Activated T-helper 2 cell treated with anti-CD3 and anti-CD28 coated beads, Interferon-gamma antibody, Interleukin-2, Interleukin-4, amounts not matched to agents 10 μg/mL and 5 μg/mL and 100 μg/mL, durations not matched to agents 14 hours and 24 hours and 36 hours (primary cell): Measurements from ENCODE around the gene LIPC. TPM values are rescaled to one million over a fixed set of nuclear protein-coding genes. Genes with fewer than 3 reads are reported as not detected.

Experiments
- DNase-seq: peaks from one replicate; pipeline ENCODE4 v3.0.0; 2021; ENCODE audit warnings: low spot score
- H3K27ac Mint-ChIP-seq: one replicate; pipeline ENCODE4 v1.8.0; 2021; ENCODE audit warnings: mixed read lengths
- H3K27me3 Mint-ChIP-seq: one replicate; pipeline ENCODE4 v1.8.0; 2021; ENCODE audit warnings: low read depth, mixed read lengths
- H3K36me3 Mint-ChIP-seq: one replicate; pipeline ENCODE4 v1.8.0; 2021; ENCODE audit warnings: low read depth, mixed read lengths
- H3K4me1 Mint-ChIP-seq: one replicate; pipeline ENCODE4 v1.8.0; 2021; ENCODE audit warnings: low read depth, mixed read lengths
- H3K4me3 Mint-ChIP-seq: one replicate; pipeline ENCODE4 v1.8.0; 2021; ENCODE audit warnings: low read depth, mild to moderate bottlenecking, moderate library complexity, mixed read lengths
- H3K9me3 Mint-ChIP-seq: one replicate; pipeline ENCODE4 v1.8.0; 2021; ENCODE audit warnings: mixed read lengths
- intact Hi-C: fragments of 100-400 bp; cut with micrococcal nuclease; formaldehyde crosslinking; loops from one replicate; pipeline ENCODE4 v1.15.1; 2023
- total RNA-seq: library from RNA; stranded (reverse); gene quantifications from 2 replicates; pipeline ENCODE4 v1.2.3, GENCODE V29; 2022

The LIPC gene
- total RNA-seq, 1 donor from 2014 or later: 1.7 TPM

GRCh38 chr15:58527573-58528187, 95.9 kb downstream of the LIPC start:
- no peak overlapping the region for H3K4me3 Mint-ChIP-seq

DNA sequence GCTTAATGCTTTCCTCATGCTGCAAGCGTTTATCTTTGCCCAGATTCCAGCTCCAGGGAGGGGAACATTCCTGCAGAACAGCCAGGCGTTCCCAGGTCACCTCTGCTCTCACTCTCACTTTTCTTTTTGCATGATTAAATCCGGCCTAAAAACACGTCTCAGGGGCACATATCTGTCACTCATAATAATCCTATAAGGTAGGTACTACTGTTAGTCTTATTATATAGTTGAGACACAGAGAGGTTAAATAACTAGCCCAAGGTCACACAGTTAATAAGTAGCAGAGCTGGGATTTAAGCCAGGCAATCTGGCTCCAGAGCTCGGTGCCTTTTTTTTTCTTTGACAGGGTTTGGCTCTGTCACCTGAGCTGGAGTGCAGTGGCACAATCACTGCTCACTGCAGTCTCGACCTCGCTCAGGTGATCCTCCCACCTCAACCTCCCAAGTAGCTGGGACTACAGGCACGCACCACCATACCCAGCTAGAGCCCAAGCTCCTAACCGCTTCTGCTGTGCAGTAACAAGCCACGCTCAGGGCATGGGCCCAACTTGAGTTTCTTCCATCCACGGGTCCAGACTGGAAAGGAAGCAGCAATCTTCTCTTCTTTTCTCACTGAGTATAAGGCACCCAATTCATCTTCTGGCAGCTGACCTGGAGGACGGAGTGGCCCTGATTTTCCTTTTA, 96.5 kb downstream of the LIPC start:
- peaks cover 2% of the 10 kb centered on the region for H3K4me1 Mint-ChIP-seq
- H3K36me3 Mint-ChIP-seq: no peaks in the 10 kb centered on the region
- DNase-seq: no peak
- no peaks in the 10 kb centered on the region for H3K27me3 Mint-ChIP-seq
- no peak overlapping the region for H3K27ac Mint-ChIP-seq
- H3K4me3 Mint-ChIP-seq: no peak overlapping the region
- no peaks in the 10 kb centered on the region for H3K9me3 Mint-ChIP-seq
- intact Hi-C loops: no loop called here

More at GRCh38 chr15:58527573-58528187, 95.9 kb downstream of the LIPC start:
- Mint-ChIP-seq H3K36me3 (no peaks in the 10 kb centered on the region), H3K27me3 (no peaks in the 10 kb centered on the region), H3K9me3 (no peaks in the 10 kb centered on the region), H3K27ac (no peak overlapping the region), H3K4me1 (peaks cover 2% of the 10 kb centered on the region)
- no peak for DNase-seq
- intact Hi-C loops: no loop called here

DNA sequence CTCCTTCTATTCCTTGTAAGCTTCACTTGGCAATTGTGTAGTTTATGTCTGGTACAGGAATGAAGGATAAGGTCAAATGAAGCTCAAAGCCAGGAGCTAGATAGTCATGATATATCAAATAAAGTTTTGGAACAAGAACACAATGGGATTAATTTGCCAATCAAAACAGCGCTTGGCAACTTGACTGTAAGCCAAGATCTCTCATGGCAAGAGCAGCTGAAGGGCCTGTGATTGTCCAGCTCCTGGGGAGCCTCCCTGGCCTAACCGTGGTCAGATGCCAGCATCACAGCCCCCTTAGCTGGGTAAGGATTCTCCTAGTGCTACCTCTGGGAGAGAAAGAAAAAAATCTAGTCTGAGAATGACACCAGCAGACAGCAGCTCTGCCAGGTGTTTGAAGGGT, 97.2 kb downstream of the LIPC start:
- intact Hi-C loops: no loop called here
- H3K27me3 Mint-ChIP-seq: no peaks in the 10 kb centered on the region
- H3K36me3 Mint-ChIP-seq: no peaks in the 10 kb centered on the region
- H3K4me3 Mint-ChIP-seq: no peak overlapping the region
- H3K4me1 Mint-ChIP-seq: peaks cover 2% of the 10 kb centered on the region
- DNase-seq: no peak
- no peak overlapping the region for H3K27ac Mint-ChIP-seq
- no peaks in the 10 kb centered on the region for H3K9me3 Mint-ChIP-seq

- no peak for DNase-seq
- H3K36me3 Mint-ChIP-seq: no peaks in the 10 kb centered on the region
- no peaks in the 10 kb centered on the region for H3K9me3 Mint-ChIP-seq
- intact Hi-C loops: no loop called here
- H3K27ac Mint-ChIP-seq: no peak overlapping the region
- peaks cover 2% of the 10 kb centered on the region for H3K4me1 Mint-ChIP-seq
- H3K4me3 Mint-ChIP-seq: no peak overlapping the region
- no peaks in the 10 kb centered on the region for H3K27me3 Mint-ChIP-seq
These were observed 98.3 kb downstream of the LIPC start for GRCh38 chr15:58530056-58530590.

- Mint-ChIP-seq H3K4me1 (no peaks in the 10 kb centered on the region), H3K4me3 (no peak overlapping the region), H3K36me3 (no peaks in the 10 kb centered on the region), H3K27ac (no peak overlapping the region), H3K27me3 (no peaks in the 10 kb centered on the region), H3K9me3 (no peaks in the 10 kb centered on the region)
- DNase-seq: no peak
- intact Hi-C loops: no loop called here
These were observed 100.3 kb downstream of the LIPC start for GRCh38 chr15:58532126-58532525.

DNA sequence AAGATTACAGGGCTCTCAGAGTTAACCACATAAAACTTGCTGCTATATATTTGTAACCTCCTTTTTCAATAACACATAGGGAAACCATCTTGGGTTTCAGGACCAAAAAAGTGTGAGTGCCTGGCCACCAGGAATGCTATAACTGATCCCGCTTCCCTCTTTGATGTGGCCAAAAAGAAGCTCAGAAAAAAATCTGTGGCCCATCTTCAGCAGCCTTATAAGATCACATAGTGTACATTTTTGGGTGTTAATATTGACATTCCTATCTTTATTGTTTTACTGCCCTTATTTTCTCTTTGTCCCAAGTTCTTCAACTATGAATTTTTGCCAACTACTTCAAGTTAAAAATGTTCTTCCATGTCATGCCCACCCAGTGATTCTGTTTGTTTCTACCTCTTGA, 102.8 kb downstream of the LIPC start:
- Mint-ChIP-seq H3K4me3 (no peak overlapping the region), H3K9me3 (no peaks in the 10 kb centered on the region)

GRCh38 chr15:58535337-58535736, 103.5 kb downstream of the LIPC start:
- H3K36me3 Mint-ChIP-seq: no peaks in the 10 kb centered on the region
- H3K27me3 Mint-ChIP-seq: no peaks in the 10 kb centered on the region
- DNase-seq: no peak
- no peaks in the 10 kb centered on the region for H3K9me3 Mint-ChIP-seq
- intact Hi-C loops: no loop called here
- H3K27ac Mint-ChIP-seq: no peak overlapping the region
- no peak overlapping the region for H3K4me3 Mint-ChIP-seq
- no peaks in the 10 kb centered on the region for H3K4me1 Mint-ChIP-seq

More for the DNA sequence above, 102.8 kb downstream of the LIPC start:
- no peak for DNase-seq
- Mint-ChIP-seq H3K36me3 (no peaks in the 10 kb centered on the region), H3K27me3 (no peaks in the 10 kb centered on the region), H3K27ac (no peak overlapping the region), H3K4me1 (no peaks in the 10 kb centered on the region)
- intact Hi-C loops: no loop called here

GRCh38 chr15:58535894-58536293, 104.1 kb downstream of the LIPC start:
- Mint-ChIP-seq H3K9me3 (no peaks in the 10 kb centered on the region), H3K27me3 (no peaks in the 10 kb centered on the region), H3K4me3 (no peak overlapping the region), H3K27ac (no peak overlapping the region), H3K4me1 (no peaks in the 10 kb centered on the region), H3K36me3 (no peaks in the 10 kb centered on the region)
- intact Hi-C loops: no loop called here
- DNase-seq: no peak

DNA sequence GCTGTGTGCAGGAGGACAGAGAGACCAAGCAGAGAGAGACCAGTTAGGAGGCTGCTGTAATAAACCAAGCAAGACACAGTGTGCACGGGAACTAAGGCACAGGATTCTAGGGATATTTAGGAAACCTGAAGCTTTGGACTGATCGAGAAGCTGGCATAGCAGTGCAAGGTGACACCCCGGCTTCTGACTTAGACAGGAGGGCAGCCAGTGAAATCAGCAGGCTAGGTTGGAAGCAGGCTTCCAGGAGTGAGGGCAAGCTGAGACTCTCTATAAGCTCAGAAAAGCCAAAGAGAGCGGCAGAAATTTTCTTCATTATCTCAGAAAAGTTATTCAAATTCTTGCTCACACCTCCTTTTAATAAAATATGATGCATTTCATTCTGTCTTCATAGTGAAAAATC, 104.6 kb downstream of the LIPC start:
- no peaks in the 10 kb centered on the region for H3K4me1 Mint-ChIP-seq
- no peak for DNase-seq
- no peak overlapping the region for H3K27ac Mint-ChIP-seq
- H3K4me3 Mint-ChIP-seq: no peak overlapping the region
- H3K36me3 Mint-ChIP-seq: no peaks in the 10 kb centered on the region
- no peaks in the 10 kb centered on the region for H3K27me3 Mint-ChIP-seq
- intact Hi-C loops: no loop called here
- no peaks in the 10 kb centered on the region for H3K9me3 Mint-ChIP-seq

- no peaks in the 10 kb centered on the region for H3K4me1 Mint-ChIP-seq
- no peak overlapping the region for H3K4me3 Mint-ChIP-seq
- H3K27me3 Mint-ChIP-seq: no peaks in the 10 kb centered on the region
- no peak for DNase-seq
- intact Hi-C loops: no loop called here
- no peak overlapping the region for H3K27ac Mint-ChIP-seq
- H3K9me3 Mint-ChIP-seq: no peaks in the 10 kb centered on the region
- H3K36me3 Mint-ChIP-seq: no peaks in the 10 kb centered on the region
These were observed 105.2 kb downstream of the LIPC start for GRCh38 chr15:58537033-58537432.

- no peak for DNase-seq
- no peaks in the 10 kb centered on the region for H3K36me3 Mint-ChIP-seq
- no peaks in the 10 kb centered on the region for H3K9me3 Mint-ChIP-seq
- no peak overlapping the region for H3K4me3 Mint-ChIP-seq
- H3K27ac Mint-ChIP-seq: no peak overlapping the region
- intact Hi-C loops: no loop called here
- H3K4me1 Mint-ChIP-seq: peaks cover under 1% of the 10 kb centered on the region
- no peaks in the 10 kb centered on the region for H3K27me3 Mint-ChIP-seq
These were observed 106.5 kb downstream of the LIPC start for GRCh38 chr15:58538225-58538727.

- intact Hi-C loops: no loop called here
- DNase-seq: no peak
- Mint-ChIP-seq H3K36me3 (no peaks in the 10 kb centered on the region), H3K27ac (no peak overlapping the region), H3K4me1 (peaks cover 2% of the 10 kb centered on the region), H3K27me3 (no peaks in the 10 kb centered on the region), H3K4me3 (no peak overlapping the region), H3K9me3 (no peaks in the 10 kb centered on the region)
These were observed 107.1 kb downstream of the LIPC start for GRCh38 chr15:58538901-58539300.

DNA sequence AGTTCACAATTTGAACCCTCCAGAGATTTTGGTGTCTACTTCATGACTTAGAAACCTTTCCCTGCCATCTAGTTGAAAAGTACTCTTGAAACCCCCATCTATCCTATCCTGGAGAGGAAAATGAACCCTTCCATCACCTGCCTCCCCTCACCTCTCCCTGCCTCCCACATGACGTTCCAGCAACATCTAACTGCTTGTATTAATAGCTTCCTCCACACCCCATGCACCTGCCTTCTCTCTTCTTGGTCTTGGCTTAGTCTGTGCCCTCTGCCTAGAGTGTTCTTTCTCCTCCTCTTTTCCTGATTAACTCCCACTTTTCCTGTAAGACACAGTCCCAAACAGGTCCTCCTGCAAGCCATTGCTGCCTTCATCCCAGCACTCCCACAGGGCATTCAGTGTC, 107.8 kb downstream of the LIPC start:
- H3K36me3 Mint-ChIP-seq: no peaks in the 10 kb centered on the region
- no peak overlapping the region for H3K27ac Mint-ChIP-seq
- no peak for DNase-seq
- intact Hi-C loops: no loop called here
- no peaks in the 10 kb centered on the region for H3K27me3 Mint-ChIP-seq
- no peak overlapping the region for H3K4me3 Mint-ChIP-seq
- no peaks in the 10 kb centered on the region for H3K9me3 Mint-ChIP-seq
- H3K4me1 Mint-ChIP-seq: peaks cover 3% of the 10 kb centered on the region
